CD4-positive, alpha-beta T cell treated with Interleukin-1 beta for 1 hour (primary cell): ENCODE results near the gene CLSTN1.
A peak's percentile ranks its signal among the peaks of the same experiment; 100 is the strongest.
"Not testable (repeated sequence)": the region's sequence is repeated elsewhere in the genome, so short reads cannot be mapped to it uniquely, and the experiment has no call there.

ENCODE experiments used
- DNase-seq, 2 donors: peaks; one replicate each; pipeline ENCODE4 v3.0.0-alpha.2; 2020 to 2022

The CLSTN1 gene

DNA sequence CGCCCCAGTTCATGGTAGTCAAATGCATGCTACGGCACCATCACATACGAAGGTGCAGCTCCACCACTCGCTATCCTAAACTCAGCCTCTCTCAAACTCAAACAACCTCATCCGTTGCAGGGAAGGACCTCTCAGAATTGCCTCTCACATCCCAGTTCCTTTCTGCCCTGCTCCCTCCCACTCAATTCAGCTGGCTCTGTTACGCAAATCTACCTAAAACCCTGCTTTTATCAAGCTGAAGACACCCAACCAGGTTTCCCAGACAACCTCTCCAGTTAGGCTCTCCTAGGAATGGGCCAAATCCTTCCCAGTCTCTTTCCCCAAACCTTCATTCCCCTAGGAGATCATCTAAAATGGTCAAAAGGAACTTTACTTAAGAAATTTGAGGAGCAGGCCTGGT is 62.9 kb downstream of the CLSTN1 start:
- DNase-seq = no peak

DNA sequence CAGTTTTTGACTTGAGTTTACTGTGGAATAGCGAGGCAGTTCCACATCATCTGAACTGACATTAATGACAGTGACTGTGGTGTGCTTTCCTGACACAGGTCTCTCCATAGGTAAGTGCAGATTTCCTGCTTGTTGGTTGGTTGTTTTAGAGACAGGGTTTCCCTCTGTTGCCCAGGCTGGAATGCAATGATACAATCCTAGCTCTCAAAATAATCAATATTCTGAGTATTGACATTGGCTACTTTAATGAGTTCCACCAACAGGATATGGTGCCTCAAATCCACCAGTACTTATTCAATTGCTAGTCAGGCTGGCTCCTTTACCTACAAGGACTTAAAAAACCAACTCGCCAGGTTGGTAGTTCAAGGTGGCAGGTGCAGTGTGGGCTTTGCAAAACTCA is 63.8 kb downstream of the CLSTN1 start:
- no peak for DNase-seq

DNA sequence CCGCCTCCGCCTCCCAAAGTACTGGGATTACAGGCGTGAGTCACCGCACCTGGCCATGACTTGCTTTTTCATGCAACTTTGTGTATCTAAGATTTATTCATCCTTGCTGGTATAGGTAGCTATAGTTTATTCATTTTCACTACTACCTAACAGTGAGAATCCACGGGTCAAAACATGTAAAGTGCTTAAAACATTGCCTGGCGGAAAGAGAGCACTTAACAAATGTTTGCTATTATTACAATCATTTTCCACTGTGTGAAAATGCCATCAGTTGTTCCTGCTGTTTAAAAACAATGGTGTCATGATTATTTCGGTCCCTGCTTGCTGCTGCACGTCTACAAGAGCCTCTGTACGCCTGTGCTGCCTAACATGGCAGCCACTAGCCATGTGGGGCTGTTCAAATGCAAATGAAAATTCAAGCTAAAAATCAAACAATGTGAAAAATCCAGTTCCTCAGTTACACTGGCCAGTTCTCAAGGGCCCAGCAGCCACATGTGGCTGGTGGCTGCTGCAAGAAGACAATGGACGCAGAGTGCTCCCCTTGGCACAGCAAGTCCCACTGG is 65.1 kb downstream of the CLSTN1 start:
- no peak for DNase-seq

- no peak for DNase-seq
These were observed 68.2 kb downstream of the CLSTN1 start for GRCh38 chr1:9755441-9755995.

DNA sequence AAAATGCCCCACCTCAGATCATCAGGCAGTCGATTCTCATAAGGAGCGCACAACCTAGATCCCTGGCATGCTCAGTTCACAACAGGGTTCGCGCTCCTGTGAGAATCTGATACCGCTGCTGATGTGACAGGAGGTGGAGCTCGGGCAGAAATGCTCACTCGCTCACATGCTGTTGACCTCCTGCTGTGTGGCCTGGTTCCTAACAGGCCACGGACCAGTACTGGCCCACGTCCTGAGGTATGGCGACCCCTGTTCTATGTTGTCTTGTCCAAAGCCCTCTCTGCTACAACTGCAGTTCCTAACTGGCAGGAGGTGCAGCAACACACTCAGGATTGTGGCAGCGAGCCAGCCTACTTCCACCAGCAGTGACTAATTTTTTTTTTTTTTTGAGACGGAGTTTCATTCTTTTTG is 70.6 kb downstream of the CLSTN1 start:
- DNase-seq = no peak

DNA sequence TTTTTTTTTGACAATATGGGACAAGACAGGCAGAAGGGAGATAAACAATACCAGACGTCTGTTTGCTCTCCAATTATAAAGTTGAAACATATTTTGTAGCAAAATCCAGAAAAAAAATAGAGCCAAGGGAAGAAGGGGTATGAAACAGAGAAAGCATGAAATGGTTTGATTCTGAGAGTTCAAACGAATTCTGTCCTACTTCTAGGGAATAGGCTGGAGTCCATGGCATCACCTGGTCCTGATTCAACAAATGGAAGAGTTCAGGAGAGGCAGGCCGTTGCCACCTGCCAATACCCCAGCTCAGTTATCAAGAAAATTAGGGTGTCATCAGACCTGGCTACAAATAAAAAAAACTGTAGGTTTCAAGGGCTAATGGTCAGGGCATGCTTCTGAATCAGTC is 71.8 kb downstream of the CLSTN1 start:
- DNase-seq = no peak

DNA sequence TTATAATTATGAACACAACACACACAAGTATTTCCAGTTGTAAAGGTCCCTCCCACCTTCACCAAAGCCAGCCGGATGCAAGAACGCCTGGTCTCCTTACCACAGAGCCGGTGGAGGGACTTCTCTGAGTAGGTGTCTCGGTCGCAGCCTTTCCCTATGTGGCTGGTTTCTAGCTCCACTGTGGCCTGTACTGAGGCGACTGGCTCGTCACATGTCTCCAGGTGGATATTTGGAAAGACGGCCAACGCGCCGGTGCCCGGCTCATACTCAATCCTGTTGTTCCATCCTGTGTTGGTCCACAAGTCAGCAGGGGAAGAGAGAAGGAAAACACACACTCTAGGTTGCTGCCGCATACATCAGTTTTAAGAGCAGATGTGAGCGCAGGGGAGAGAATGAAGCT is 74.4 kb downstream of the CLSTN1 start:
- DNase-seq = no peak

DNA sequence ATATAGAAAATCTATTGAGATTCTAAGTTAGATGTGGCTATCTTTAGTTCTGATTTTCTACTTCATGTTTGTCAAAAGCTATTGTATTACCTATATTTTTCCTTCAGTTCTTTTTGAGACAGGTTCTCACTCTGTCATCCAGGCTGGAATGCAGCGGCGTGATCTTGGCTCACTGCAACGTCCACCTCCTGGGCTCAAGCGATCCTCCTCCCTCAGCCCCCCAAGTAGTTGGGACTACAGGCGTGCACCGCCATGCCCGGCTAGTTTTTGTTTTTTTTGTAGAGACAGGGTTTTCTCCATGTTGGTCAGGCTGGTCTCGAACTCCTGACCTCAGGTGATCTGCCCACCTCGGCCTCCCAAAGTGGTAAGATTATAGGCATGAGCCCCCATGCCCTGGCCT is 75.4 kb downstream of the CLSTN1 start:
- not testable (repeated sequence) for DNase-seq

DNA sequence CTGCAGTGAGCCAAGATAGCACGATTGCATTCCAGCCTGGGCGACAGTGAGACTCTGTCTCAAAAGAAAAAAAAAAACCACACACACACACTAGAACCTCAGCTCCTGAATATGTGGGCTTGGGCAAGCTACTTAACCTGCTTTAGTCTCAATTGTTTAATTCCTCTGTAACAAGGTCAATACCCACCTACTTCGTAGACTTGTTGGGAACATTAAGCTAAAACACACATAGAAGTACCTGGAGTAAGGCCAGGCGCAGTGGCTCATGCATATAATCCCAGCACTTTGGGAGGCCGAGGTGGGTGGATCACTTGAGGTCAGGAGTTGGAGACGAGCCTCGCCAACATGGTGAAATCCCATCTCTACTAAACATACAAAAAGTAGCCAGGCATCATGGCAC is 77.1 kb downstream of the CLSTN1 start:
- DNase-seq = no peak

GRCh38 chr1:9746211-9746610 is 77.6 kb downstream of the CLSTN1 start:
- no peak for DNase-seq

- DNase-seq = no peak
These were observed 79.5 kb downstream of the CLSTN1 start for GRCh38 chr1:9744106-9744799.

DNA sequence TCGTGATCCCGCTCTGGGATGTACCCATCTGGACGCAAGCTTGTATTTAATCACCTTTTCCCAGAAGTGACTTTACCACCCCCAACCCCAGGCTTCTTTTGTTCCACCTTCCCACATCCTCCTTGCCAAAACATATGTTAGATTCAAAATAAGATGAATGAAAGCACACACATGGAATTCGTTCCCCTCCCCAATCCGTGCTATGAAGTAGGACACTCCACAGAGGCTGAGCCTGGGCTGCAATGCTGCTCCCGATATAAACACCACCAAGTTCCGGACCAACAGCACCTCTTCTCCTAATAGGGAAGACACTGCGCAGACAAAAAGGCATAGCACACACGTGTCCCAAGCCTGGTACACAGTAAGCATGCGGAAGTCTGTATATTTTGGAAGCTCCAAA is 86.1 kb downstream of the CLSTN1 start:
- no peak for DNase-seq

GRCh38 chr1:9737057-9737456 is 86.7 kb downstream of the CLSTN1 start:
- no peak for DNase-seq

DNA sequence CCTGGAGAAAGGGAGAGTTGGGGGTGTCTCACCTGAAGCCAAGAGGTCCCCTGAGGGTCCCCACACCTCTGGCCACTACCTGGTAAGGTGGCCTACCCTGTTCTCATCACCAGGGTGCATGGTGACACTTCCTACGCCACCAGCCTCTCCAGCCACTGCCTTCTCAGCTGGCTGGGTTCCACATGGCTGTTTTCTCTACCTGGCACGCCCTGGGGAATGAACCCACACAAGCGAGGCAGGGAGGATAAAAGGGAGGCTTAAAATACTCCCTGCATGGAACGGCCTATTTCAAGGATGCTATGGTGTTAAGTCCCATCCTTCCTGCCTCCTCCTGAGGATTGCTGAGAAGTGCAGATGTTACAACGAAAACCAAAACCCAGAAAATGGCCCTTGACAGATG is 87.5 kb downstream of the CLSTN1 start:
- DNase-seq = no peak

DNA sequence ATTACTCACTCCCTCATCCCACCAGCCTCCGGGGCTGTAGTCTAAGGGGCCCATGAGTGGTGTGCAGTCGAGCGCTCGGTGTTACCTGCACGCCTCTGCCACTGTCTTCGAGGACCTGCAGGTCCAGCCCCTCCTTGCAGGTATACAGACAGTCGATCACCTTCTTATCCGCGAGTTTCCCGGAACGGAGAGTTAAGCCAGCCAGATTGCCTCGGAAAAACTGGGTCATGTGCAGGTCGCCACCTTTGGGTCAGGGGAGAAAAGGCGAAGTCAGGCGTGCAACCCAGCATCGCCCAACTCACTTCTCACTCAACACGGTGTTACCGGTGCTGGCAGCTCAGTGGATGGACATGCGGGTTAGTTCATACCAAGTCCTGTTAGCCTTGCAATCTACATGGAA is 88.0 kb downstream of the CLSTN1 start:
- no peak for DNase-seq

DNA sequence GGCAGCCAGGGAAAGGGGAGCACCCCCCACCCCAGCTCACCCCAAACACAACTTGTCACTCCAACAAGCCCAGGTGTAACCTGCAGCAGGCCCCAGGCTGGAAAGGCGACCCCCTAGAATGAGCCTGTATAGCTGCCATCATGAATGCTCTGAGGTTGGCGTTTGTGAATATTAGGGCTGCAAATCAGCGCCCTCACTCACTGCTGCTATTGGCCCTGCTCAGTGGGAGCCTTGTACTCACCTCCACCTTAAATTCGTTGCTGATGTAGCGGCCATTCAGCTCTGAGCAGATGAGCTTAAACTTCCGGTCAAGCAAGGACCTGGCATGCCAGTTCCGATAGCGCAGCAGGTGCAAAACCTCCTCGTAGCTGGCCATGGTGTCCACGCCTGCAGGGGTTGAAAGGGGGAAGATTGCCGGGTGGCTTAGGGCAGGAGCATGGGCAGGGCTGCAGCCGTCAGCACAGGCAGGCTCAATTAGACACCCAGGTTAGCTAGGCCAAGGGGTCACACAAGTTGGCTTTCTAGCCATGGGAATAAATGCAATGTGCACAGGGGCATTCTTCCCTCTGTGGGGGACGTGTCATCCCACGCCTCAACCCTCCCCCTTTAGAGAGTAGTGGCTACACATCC is 90.5 kb downstream of the CLSTN1 start:
- no peak for DNase-seq

- no peak for DNase-seq
These were observed 91.4 kb downstream of the CLSTN1 start for GRCh38 chr1:9732123-9732971.

GRCh38 chr1:9731561-9731960 is 92.2 kb downstream of the CLSTN1 start:
- DNase-seq = no peak

DNA sequence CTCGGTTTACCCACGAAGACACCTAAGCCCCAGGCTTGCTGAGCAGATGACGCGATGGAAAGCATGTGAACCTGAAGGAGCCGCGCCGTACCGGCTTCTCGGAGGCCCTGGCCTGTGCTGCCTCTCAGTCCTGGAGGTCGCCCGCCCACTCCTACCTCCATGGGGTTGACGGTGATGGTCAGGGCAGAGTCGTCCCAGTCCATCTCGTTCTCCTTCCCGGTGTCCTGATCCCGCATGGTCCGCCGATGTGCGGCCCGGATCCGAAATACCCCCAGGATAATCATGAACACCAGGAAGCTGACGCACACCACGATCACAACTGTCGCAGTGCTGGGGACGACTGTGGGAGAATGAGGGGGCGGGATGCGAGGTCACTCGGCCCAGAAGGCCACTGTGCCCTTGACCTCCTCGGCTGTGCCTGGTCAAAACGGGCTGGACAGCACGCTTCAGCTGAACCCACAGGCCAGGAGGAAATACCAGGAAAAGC is 92.7 kb downstream of the CLSTN1 start:
- DNase-seq = no peak

- DNase-seq = peak in 1 of 2 donors; percentile 70
These were observed 93.5 kb downstream of the CLSTN1 start for GRCh38 chr1:9730096-9730901.

- DNase-seq = no peak
These were observed 94.2 kb downstream of the CLSTN1 start for GRCh38 chr1:9729523-9729922.
